Stimulated activated CD4-positive, alpha-beta T cell treated with anti-CD3 and anti-CD28 coated beads, Interleukin-1b, Interleukin-23, amount 100 ng/mL, for 1 hour (primary cell): Measurements from ENCODE around the gene UTP3.
"Not testable (repeated sequence)": the region's sequence is repeated elsewhere in the genome, so short reads cannot be mapped to it uniquely, and the experiment has no call there.

Experiments
- DNase-seq, 2 donors: peaks; one replicate each; pipeline ENCODE4 v3.0.0-alpha.2; 2020; ENCODE audit warnings: low read depth in 2 of 2

The UTP3 gene, protein sequence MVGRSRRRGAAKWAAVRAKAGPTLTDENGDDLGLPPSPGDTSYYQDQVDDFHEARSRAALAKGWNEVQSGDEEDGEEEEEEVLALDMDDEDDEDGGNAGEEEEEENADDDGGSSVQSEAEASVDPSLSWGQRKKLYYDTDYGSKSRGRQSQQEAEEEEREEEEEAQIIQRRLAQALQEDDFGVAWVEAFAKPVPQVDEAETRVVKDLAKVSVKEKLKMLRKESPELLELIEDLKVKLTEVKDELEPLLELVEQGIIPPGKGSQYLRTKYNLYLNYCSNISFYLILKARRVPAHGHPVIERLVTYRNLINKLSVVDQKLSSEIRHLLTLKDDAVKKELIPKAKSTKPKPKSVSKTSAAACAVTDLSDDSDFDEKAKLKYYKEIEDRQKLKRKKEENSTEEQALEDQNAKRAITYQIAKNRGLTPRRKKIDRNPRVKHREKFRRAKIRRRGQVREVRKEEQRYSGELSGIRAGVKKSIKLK

DNA sequence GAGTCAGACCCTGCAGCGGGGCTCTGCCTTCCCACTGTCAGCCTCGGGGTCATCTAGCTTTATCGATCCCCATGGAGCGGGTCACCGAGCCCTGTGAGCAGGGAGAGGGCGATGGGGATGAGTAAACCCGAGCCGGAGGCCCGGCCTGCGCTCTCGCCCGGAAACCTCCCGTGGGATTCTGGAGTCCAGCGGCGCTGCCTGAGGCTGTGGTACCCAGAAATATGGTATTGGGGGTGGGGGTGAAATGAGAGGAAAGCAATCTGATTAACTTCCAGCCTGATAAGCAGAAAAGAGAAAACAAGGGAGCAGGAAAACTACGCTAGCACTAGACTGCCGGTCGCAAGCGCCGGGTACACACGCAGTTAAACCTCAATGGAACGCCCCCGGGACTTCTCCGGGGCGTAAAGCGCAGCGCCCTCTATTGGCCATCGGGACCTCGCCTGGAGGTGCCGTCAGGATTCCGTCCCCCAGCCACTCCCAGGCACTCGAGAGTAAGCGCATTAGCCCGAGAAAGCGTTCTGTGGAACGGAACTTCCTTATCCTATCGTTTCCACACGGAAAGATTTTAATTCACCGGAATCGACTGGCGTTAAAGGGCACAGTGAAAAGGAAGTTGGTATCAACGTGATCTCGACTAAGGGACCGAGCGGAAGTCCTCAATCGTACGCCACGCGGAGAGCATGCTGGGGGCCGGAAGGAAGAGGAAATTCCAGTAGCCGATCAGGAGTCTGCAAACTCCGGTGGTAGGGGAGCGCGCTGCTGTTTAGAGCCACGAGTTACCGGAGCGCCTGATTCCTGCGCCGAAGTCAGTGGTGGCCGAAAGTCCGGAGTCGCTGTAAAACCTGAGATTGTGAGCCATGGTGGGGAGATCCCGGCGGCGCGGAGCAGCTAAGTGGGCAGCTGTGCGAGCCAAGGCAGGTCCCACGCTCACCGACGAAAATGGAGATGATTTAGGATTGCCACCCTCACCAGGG lies at the start of gene UTP3:
TSS of gene UTP3 (plus strand) at position 712 of the 974 bp plus-strand sequence. CDS start at position 858, 146 bp downstream.
- peak; percentile 82 to 90 for DNase-seq

DNA sequence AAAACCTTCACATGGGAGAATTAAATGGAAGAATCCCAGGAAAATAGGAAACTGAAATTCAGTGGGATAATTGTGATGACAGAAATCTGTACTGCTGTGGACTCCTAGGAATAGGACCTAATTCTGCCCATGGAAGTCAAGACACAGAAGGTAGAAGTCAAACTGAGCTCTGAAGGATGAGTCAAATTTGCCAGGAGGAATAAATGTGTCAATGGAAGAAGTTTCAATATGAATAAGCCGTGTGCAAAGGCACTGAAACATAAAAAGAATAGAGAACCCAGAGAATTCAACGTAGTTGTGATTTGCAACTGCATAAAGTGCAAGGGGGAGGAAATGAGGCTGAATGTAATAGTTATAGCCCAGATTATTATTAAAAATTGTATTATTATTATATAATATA lies 48.1 kb upstream of the UTP3 start:
- DNase-seq = no peak

DNA sequence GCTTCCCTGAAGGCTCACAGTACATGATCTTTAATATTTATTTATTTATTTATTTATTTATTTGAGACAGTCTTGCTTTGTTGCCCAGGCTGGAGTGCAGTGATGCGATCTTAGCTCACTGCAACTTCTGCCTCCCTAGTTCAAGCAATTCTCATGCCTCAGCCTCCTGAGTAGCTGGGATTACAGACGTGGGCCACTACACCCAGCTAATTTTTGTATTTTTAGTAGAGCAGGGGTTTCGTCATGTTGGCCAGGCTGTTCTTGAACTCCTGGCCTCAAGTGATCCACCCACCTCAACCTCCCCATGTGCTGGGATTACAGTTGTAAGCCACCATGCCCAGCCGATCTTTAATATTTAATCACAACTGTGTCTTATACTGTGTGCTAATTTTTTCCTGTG lies 37.6 kb upstream of the UTP3 start:
- not testable (repeated sequence) for DNase-seq

DNA sequence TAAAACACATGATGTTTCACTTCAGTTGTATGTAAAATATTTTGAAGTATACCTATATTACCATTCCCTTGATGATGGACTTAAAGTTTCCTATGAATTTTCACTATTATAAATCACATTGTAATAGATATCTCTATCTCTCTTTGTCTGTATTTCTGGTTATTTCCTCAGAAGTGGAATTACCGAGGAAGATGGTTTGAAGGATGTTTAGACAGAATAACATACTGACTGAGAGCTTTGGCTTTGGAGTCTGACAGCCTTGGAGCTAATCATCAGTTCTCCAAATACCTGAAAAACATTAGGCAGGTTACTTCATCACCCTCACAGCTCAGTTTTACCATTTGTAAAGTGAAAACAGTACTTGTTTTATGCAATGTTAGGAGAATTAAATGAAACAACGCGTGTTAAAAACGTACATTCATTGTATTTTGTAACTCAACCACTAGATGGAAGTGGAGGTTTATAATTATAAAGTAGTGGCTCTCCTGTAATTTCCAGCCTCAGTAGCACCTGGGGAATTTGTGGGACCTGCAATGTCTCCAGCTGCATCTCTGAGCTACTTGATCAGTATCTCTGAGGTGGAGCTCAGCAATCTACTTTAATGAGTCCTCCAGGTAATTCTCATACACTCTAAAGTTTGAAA lies 36.3 kb upstream of the UTP3 start:
- DNase-seq = no peak

DNA sequence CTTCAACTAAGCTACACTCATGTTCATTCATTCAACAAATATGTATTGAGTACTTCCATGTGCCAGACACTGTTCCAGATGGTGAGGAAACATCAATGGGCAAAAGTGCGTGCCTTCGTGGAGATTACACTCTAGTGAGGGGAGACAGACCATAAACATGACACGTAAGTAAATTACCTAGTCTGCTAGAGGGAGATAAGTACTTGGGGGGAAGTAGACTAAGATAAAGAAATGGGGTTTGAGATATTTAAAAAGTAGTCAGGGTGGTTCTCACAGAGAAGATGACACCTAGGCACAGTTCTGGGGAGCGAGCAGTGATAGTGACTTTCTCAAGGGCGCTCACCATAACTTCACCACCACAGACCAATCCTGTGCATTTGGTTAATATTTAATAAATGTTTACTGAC lies 33.7 kb upstream of the UTP3 start:
- DNase-seq = no peak

DNA sequence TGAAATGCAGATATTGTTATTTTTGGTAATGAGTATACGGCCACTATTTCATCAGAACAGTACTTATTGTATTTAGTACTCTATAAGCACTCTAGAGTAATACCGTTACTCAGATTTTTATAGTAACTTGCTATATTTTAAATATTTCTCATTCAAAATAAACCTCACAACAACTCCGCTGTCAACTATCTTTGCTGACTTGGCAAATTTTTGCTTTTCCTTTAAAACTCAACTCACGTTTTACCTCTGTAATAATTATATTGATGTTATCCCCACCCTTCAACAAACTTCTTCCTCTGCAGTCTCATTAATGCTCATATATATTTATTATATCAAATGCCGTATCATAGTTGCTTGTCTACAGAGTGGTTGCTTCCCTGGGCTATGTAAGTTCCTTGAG lies 31.0 kb upstream of the UTP3 start:
- DNase-seq = no peak

DNA sequence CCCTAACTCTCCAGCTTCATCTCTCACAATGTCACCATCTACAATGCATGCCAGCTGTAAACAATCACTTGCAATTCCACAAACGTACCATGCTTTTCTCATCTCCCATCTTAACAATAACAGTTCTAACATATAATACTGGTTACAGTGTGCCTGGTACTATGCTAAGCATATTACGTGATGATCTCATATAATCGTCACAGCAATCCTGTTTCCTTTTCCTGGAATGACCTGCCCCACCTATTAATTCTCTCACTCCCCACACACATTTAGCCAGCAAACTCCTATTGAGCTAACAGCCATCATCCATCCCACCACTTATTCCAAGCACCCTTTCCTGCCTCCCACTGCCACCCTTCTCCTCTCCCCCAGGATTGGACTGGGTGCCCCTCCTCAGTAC lies 29.9 kb upstream of the UTP3 start:
- no peak for DNase-seq

DNA sequence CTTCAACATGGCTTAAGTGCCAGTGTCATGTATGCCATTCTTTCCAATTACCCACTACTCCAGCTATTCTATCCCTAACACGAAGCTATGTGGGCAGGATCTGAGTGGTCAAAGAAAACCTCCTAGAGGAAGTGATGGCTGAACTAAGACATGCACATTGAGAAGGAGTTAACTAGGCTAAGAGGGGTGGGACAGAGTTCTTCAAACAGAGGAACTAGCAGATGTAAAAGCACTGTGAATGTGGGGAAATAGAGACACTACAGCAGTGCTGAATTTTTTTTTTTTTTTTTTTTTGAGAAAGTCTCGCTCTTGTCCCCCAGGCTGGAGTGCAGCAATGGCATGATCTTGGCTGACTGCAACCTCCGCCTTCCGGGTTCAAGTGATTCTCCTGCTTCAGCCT lies 28.2 kb upstream of the UTP3 start:
- DNase-seq = no peak

DNA sequence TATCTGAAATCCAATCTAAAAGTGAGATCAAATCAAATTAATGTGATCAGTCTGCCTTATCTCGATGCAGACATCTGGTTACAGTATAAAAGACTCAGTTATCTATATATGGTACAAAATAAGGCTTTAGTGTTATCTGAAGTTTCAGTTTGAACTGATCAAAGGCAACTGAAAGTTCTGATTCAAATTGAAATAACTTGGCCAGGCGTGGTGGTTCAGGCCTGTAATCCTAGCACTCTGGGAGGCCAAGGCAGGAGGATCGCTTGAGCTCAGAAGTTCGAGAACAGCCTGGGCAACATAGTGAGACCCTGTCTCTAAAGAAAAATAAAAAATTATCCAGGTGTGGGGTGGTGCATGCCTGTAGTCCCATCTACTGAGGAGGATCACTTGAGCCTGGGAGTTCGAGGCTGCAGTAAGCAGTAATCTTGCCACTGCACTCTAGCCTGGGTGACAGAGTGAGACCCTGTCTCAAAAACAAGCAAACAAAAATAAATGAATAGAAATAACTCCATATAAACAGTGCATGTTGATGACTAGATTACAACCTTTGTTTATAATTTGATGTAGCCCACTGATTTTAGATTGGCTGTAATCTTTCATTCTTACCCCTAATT lies 26.9 kb upstream of the UTP3 start:
- DNase-seq = not testable (repeated sequence)

DNA sequence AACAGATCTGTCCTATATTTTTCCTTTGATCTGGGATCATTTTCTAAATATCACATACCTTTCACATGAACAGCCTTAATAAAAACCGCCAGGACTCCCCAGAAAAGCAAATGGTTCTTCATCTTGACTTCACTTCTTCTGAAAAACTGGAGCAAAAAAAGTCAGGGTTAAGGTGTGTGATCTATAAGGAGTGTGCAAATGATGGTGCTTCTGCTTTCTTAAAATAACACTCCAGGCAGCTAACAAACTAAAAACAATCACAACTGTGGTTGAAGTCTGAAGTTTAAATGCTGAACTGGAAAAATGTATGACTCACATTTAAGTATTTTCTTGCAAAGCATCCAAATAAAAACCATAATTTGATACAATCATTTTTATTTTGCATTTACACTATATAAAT lies 22.0 kb upstream of the UTP3 start, which contains the start of gene JCHAIN:
TSS of gene JCHAIN (minus strand) at position 140 of the 400 bp plus-strand sequence. CDS start at position 122, 18 bp downstream.
- no peak for DNase-seq

DNA sequence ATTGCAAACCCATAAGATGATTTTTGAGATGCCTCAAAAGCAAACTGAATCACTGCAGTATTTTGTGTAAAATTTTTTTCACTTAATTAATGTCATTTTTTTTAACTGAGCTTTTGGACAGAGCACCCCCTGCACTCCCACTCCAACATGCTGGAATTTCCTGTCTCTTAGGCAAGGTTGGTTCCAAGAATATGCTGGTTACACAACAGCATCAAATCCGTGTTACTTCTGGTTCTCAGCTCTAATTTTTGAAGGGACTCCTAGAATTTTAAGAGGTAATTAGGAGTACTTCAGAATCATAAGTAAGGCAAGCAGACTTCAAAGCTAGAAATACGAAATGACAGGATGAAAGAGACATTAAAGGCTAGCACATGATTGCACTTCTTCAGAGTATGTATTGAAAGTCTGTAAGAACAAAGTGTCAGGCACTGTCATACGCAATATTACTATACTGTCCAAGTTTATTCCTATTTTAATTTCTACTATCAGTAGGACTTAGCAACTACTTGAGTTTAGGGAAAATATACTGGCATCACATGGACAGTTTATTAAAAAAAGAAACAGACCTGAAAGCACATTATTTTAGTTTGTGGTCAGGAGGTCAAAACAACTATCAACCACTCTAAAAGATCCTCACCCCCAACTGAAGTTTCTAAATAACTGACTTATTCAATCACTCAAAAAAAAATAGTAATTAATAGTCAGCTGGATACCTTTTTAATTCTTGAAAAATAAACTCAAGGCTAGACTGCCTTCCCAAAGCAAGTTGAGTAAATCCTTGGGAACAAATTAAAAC lies 20.4 kb upstream of the UTP3 start:
- no peak for DNase-seq

DNA sequence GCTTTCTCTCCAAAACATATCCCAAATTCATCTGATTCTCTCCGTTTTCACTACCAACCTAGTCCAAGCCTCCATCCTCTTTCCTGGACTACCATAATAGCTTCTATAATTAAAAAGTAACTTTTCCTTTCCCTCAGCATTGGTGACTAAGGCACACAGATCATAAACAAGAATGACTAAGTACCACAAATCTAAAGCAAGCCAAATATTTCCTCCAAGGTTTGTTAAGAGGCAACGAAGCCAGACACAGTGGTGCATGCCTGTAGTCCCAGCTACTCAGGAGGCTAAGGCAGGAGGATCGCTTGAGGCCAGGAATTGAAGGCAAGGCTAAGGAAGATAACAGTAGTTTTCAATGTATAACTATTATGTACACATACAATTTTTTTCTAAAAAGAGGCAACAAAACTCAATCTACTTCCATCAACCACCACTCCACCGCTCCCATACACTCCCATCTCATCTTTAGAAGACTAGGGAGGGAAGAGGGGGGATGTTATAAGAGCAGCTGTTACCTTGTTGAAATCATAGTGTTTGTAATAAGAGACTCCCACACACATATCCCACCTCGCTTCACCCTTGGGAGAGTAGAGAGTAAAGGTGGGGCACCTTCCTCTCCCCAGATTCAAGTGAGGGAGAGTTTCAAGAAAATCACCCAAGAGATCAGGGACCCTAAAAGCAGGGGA lies 17.9 kb upstream of the UTP3 start:
- DNase-seq = no peak

DNA sequence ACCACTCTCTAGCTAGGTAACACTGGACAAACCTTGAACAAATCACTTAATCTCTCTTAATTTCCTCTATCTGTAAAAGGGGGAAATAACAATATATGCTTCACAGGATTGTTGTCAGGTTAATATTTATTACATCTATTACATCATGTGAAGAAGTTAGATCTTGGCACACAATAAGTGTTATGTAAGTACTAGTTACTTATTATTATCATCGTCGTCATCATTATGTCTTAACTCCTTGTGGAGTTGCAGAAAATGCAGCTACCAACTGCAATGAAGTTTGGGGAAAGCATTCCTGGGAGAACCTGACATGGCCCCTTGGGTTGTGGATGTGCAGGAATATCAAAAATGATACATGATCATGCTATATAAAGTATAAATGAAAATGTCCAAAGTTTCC lies 17.2 kb upstream of the UTP3 start:
- no peak for DNase-seq

DNA sequence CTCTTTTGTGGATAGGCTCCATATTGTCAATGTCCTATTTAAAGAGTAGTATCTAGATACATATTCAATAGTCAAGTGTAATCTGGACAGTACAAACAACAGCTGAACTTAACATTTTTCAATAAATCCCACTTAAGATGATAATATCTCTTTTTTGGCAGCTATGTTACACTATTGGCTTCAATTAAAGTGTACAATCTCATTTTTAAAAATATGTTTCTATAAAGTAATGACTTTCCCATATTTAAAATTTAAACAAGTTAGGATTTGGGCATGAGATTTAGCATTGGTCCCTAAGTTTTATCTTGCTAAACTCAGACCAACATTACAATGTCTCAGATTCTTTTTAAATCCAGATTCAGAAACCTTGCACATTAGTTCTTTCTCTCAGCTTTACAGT lies 14.1 kb upstream of the UTP3 start:
- no peak for DNase-seq

DNA sequence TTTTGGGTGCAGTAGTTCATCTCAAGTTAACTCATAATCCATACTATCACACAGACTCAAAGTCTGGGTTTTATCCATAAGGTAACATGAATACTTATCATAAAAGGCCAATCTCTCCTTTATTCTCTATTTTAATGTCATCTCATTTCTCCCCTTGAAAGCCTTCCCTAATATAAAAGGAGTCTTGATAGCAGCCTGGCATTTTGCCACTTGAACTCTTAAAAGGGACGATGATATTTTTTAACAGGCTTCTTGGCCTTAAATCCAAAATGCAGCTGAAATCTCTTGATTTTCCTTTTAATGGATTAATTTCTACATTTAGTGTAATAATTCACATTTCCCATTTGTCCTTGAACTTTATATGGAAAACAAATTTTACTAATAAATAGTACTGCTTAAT lies 13.6 kb upstream of the UTP3 start:
- DNase-seq = no peak

DNA sequence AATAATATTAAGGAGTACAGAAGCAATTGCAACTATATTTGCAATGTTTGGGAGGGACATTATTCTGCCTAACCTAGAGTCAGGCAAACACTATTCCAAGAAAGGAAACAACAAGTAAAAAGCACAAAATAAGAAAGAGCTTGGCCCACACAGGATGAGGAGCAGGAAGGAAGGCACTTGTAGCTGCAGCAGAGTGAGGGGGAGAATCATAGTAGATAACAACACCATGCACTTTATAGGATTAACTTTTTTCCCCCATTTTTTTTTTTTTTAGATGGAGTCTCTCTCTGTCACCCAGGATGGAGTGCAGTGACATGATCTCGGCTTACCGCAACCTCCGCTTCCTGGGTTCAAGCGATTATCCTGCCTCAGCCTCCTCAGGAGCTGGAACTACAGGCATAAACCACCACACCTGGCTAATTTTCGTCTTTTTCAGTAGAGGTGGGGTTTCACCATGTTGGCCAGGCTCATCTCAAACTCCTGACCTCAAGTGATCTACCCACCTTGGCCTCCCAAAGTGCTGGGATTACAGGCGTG lies 11.7 kb upstream of the UTP3 start:
- no peak for DNase-seq

DNA sequence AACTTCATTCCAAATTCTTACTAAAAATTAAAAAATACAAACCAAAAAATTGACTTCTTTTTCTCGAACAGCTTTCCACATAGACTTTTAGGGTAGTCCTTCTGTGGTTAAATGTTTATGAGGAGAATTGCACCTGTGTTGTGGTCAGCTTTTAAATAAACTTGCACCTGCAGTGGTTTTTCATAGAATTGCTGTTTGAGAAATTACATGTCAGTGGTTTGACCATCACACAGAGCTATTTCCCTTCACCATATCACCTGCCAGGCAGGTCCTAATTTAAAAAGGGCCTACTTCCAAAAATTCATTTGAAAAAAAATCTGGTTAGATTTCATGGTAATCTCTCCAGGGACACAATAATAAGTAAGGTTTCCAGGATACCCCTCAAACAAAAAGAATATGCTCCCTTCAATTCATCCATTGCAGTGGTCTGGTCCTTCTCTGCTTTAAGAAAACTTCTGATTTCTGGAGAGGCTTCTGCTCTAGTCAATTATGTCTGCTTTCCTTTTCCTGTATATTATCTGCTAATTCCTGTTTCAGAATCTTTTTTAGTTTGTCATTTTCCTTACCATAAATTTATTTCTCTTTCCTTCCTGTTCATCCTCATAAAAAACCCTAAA lies 9.8 kb upstream of the UTP3 start:
- no peak for DNase-seq

DNA sequence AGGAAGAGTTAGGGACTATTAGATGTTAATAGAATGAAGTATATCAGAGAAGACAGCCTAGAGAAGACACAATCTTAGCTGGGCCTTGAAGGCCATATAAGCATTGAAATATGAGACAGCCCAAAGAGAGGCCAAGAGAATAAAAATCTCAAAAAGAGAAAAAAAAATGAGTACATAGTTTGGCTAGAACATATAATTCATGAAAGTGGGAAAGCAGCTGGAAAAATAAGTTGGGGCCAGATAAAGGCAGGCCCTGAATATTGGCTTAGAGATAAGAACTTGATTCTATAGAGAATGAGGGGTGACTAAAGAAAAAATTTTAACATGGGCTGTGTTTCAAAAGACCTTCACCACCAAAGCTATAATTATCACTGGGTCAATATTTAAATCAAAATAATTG lies 7.4 kb upstream of the UTP3 start:
- DNase-seq = no peak

DNA sequence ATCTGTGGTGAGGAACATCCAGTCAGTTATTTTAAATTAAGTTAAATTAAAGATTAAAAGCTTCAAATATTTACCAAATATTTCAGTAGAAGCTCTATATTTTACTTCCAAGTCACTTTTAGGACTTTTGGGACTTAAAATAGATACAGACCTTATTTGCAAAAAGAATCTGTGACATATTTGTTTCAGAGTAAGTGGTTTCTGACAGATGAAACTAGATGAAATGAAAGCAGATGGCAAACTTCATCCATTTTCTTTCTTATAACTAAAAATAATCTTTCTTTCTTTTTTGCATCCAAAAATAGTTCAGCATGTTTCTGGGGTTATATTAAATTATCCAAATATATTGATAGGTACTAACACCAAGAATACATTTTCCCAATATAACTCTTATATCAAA lies 6.6 kb upstream of the UTP3 start:
- DNase-seq = no peak
